TTC549 (cell line): ENCODE measurements around the gene TMEM213.

Experiments
- FAIRE-seq: peaks from 2 replicates; lab custom pipeline; 2012; peaks lifted over from hg19 to GRCh38; lab: Jason Lieb, UNC

Gene TMEM213

GRCh38 chr7:138843632-138844580 lies 46.1 kb downstream of the TMEM213 start:
- no peak for FAIRE-seq

- no peak for FAIRE-seq
Observed at GRCh38 chr7:138845711-138846110, 47.9 kb downstream of the TMEM213 start.

GRCh38 chr7:138848056-138848980 lies 50.5 kb downstream of the TMEM213 start:
- no peak for FAIRE-seq

GRCh38 chr7:138849701-138850100 lies 51.9 kb downstream of the TMEM213 start:
- FAIRE-seq, result no peak

- no peak for FAIRE-seq
Observed at GRCh38 chr7:138852469-138852868, 54.7 kb downstream of the TMEM213 start.

GRCh38 chr7:138853448-138853847 lies 55.7 kb downstream of the TMEM213 start:
- FAIRE-seq, result no peak

- no peak for FAIRE-seq
Observed at GRCh38 chr7:138854115-138854645, 56.4 kb downstream of the TMEM213 start.

GRCh38 chr7:138857728-138858127 lies 59.9 kb downstream of the TMEM213 start:
- no peak for FAIRE-seq

- no peak for FAIRE-seq
Observed at GRCh38 chr7:138861051-138861450, 63.3 kb downstream of the TMEM213 start.

- FAIRE-seq, result no peak
Observed at GRCh38 chr7:138863931-138864330, 66.1 kb downstream of the TMEM213 start.

GRCh38 chr7:138864667-138865066 lies 66.9 kb downstream of the TMEM213 start:
- FAIRE-seq, result no peak

- FAIRE-seq, result no peak
Observed at GRCh38 chr7:138865843-138866242, 68.0 kb downstream of the TMEM213 start.

GRCh38 chr7:138866353-138866752 lies 68.6 kb downstream of the TMEM213 start:
- no peak for FAIRE-seq

- FAIRE-seq, result no peak
Observed at GRCh38 chr7:138867744-138868143, 70.0 kb downstream of the TMEM213 start.

GRCh38 chr7:138868711-138869110 lies 70.9 kb downstream of the TMEM213 start:
- no peak for FAIRE-seq

- FAIRE-seq, result no peak
Observed at GRCh38 chr7:138869353-138869752, 71.6 kb downstream of the TMEM213 start.

- no peak for FAIRE-seq
Observed at GRCh38 chr7:138871065-138871813, 73.4 kb downstream of the TMEM213 start.

- no peak for FAIRE-seq
Observed at GRCh38 chr7:138871814-138872090, 74.0 kb downstream of the TMEM213 start.

- no peak for FAIRE-seq
Observed at GRCh38 chr7:138872576-138872975, 74.8 kb downstream of the TMEM213 start.

GRCh38 chr7:138873220-138873892 lies 75.6 kb downstream of the TMEM213 start:
- no peak for FAIRE-seq

- FAIRE-seq, result no peak
Observed at GRCh38 chr7:138875794-138876193, 78.0 kb downstream of the TMEM213 start.

GRCh38 chr7:138876326-138876725 lies 78.5 kb downstream of the TMEM213 start:
- no peak for FAIRE-seq
